Islet of Langerhans (tissue), 1 donor: Measurements from ENCODE around the gene IFI44.

Experiments
- FAIRE-seq: peaks from one replicate; lab custom pipeline; 2011; peaks lifted over from hg19 to GRCh38; lab: Jason Lieb, UNC

IFI44 gene

DNA sequence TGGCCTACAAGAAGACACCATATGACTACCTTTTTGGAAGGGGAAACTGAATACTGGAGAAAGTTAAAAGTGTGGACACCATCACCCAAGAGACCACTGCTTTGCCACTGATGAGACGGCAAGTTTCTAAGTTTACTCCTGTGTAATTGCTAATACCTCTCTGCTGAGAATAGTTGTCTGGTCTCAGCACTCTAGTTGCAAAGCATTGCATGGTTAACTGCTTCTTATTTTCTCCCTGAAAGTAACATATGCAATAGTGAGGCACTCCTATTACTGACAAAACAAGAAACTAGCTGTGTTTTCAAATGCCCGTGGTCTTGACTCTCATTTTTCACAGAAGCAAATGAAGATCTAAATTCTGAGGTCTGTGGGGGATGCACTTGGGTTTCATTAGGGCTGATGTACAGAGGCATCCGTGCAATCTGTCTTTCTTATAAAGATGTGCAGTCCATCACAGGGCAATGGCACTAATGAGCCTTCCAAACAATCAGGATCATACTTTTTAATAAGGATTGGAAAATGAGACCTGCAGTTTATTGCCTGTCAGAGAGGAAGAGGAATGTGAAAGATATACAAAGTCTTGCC is 62.9 kb downstream of the IFI44 start:
- FAIRE-seq: no peak

DNA sequence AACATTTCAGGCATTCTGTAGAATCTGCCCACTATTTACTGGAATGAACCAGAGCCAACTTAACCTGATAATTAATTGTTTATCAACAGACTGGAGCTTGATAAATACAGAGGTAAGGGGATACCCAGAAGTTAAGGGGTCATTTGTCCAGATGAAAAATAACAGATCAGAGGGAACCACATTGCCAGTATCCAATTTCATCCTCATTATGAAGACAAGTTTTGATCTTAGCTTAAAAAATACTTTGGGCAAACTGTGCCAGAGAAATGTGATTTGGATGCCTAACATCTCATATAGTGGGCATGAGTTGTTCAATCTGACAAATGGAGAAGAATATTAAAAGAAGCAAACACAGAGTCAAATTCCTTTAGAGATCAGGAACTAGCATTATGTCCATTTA is 63.7 kb downstream of the IFI44 start:
- no peak for FAIRE-seq
